GM21737 (cell line): ENCODE measurements around the gene NMUR1.

Source experiments
- ATAC-seq: cut with Tn5 transposase; IDR thresholded peaks from one replicate; pipeline ENCODE4 v1.9.1; 2021; ENCODE audit warnings: mild to moderate bottlenecking, moderate library complexity; ENCODE audit not compliant: unreplicated experiment

The NMUR1 gene

GRCh38 chr2:231488331-231488730 is 41.9 kb downstream of the NMUR1 start:
- ATAC-seq: no peak

- no peak for ATAC-seq
These were observed 43.2 kb downstream of the NMUR1 start for GRCh38 chr2:231486851-231487596.

GRCh38 chr2:231483398-231484329 is 46.6 kb downstream of the NMUR1 start:
- ATAC-seq: peak; percentile 9

- ATAC-seq: peak; percentile 60
These were observed 47.3 kb downstream of the NMUR1 start for GRCh38 chr2:231482806-231483391.

GRCh38 chr2:231480781-231481180 is 49.5 kb downstream of the NMUR1 start:
- no peak for ATAC-seq

GRCh38 chr2:231479455-231479854 is 50.8 kb downstream of the NMUR1 start:
- no peak for ATAC-seq

GRCh38 chr2:231476920-231477319 is 53.3 kb downstream of the NMUR1 start:
- ATAC-seq: no peak

GRCh38 chr2:231475965-231476364 is 54.3 kb downstream of the NMUR1 start:
- ATAC-seq: no peak
